NCI-H128 (cell line): ENCODE measurements around the gene CD70.
"Not testable (repeated sequence)": the region's sequence is repeated elsewhere in the genome, so short reads cannot be mapped to it uniquely, and the experiment has no call there.

Experiments used
- DNase-seq: peaks from one replicate; lab custom pipeline; 2025; ENCODE audit not compliant: unreplicated experiment; lab: John Stamatoyannopoulos, UW

Gene CD70

DNA sequence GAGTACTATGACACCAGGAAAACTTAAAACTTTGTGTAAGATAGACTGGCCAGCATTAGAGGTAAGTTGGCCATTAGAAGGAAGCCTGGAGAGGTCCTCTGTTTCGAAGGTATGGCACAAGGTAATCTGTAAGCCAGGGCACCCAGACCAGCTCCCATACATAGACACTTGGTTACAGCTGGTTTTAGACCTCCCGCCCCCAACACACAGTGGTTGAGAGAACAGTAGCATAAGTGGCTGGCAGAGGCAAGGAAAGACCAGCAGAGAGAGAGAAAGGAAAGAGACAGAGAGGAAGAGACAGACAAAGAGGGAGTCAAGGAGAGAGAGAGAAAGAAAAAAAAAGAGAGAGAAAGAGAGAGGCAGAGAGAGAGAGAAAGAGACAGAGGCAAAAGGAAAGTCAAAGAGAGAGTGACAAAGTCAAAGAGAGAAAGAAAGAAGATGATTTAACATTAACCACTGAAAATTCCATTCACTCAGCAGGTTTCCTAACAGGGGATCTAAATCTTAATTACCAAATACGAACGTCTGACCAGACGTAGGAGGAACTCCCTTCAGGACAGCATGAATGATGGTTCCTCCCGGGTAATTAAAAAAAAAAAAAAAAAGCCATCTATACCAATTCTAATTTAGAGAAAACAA, 7.4 kb upstream of the CD70 start:
- DNase-seq, result not testable (repeated sequence)

DNA sequence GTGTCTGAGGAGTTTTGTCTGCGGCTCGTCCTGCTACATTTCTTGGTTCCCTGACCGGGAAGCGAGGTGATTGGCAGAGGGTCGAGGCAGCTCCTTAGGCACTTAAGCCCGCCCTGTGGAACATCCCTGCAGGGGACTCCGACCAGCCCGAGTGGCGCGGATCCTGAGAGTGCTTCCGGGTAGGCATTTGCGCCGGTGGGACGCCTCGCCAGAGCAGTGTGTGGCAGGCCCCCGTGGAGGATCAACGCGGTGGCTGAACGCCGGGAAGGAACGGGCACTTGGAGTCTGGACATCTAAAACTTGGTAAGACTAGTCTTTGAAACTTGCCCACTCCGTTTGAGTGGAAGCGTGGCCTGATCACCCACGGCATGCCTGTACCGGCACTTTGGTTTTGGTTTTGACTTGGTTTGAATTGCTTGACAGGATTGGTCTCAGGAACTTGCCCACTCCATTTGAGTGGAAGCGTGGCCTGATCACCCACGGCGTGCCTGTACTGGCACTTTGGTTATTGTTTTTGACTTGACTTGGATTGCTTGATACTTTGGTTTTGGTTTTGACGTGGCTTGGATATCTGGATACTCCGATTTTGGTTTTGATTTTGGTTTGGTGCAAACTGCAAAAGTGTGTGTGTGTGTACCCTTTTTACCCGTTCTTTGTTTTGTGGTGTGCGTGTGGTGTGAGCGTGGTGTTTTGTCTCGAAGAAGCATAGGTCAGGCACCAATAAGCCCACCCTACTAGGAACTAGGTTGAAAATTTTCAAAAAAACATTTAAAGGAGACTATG, 6.7 kb upstream of the CD70 start:
- not testable (repeated sequence) for DNase-seq

DNA sequence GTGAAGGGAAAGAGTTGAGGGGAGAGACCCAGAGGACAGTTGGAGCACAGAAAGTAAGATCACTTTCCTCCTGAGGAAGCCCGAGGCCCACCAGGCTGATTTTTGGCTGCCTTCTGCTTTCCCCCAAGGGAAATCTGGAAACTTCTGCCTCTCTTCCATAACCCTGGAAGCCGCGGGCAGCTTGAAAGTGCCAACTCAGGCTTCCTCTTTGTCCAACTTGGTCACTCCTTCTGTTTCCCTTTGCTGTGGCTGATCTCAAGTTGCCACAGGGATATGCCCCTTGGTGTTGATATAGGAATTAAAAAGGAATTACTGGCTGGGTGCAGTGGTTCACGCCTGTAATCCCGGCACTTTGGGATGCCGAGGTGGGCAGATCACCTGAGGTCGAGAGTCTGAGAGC, 5.7 kb upstream of the CD70 start:
- DNase-seq, result no peak

DNA sequence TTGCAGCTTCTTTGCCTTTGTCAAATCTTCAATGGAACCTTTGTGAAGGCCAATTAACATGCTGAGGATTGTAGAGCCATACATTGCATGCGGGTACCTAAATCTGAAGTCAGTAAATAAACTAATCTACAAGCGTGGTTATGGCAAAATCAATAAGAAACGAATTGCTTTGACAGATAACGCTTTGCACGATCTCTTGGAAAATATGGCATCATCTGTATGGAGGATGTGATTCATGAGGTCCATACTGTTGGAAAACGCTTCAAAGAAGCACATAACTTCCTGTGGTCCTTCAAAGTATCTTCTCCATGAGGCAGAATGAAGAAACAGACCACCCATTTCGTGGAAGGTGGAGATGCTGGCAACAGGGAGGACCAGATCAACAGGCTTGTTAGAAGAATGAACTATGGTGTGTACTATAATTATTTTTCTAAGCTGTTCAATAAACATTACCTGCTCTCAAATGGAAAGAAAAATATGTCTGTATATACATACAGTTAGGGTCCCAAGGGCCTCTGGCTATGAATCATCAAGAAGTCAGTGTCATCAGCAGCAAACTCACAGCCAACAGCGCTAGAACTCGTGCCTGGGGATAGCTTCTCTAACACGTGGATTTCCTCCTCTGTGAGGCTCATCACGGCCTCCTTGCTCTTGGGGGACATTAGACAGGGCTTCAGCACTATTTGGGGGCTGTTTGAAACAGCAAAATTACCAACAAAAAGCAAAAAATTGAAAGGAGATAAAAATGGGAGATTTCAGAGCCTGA, 2.9 kb upstream of the CD70 start:
- no peak for DNase-seq

DNA sequence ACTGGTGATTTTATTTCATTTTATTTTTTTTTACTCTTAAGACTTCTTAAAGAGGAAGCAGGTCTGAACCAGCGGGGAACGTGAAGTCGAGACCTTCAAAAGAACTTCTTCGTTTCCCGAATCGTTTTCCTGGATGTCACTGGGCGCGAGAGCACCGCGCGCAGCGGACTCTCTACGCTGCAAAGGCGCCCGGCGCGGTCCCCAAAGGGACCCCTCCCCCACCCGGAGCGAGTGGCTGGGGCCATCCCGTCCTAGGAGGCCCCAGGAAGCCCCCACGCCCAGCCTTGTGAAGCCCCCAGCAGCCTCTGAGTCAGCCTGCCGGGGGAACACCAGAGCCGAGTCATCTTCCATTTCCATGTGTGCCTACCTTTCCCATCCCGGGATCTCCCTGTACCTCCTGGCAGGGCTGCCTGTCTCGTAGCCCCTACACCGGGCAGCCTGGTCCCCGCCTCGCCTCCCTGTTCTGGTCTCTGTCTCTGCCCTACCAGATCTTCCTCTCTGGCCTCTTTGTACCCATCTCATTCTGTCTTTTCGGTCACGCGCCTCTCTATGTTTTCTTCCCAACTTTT, 608 bp downstream of the CD70 start:
- no peak for DNase-seq

DNA sequence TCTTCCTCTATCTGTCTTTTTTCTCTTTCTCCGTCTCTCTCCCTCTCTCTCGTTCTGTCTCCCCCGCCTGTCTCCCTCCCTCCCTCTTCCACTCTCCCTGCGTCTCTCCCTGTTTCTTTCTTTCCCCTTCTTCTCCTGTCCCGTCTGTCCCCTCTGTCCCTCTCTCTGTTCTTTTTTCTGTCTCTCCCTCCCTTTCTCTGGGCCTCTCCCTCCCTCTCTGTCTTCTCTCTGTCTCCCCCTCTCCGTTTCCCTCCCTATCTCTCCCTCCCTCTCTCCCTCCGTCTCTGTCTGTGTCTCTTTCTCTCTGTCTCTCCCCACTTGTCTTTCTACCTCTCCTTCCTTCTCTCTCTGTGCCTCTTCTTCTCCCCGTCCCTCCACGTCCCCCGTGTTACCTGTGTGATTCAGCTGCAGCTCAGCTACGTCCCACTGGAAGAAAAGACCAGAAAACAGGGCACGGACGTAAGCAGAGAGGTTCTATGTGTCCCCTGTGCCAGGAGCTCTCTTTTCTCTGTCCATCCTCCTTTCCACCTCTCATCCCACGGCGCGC, 1.2 kb downstream of the CD70 start:
- no peak for DNase-seq

DNA sequence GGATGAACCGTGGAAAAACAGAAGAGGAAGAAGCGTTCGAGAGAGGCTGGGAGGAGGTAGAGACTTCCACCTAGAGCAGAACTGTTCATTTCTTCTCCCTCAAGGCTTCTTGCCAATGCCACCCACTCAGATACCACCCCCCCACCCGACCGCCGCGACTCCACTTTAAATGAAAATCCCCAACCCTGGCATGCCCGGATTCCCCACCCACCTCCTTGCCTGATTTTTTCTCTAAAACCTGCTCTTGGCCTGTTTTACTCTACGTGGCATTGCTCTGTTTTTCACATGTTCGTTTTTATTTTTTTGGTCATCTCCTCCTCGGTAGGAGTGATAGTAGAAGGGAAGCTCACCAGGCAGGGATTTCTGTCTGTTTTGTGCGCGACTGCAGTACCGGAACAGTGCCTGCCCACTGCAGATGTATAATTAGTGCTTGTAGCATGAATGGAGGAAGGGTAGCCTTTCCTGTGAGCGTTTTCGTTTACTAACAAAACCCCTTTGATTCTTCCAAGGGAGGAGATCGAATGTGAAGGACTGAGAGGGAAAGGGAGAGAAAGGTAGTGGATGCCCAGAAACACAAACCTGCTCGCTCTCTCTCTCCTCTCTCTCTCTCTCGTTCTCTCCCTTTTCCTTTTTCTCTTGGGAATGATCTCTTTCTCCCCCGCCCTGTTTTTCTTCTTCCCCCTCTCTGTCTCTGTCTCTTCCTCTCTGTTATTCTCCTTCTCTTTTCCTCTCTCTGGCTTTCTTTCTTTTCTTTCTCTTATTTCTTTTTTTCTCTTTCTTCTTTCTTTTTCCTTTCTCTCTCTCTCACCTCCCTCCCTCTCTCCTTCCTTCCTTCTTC, 2.2 kb downstream of the CD70 start:
- DNase-seq, result no peak

DNA sequence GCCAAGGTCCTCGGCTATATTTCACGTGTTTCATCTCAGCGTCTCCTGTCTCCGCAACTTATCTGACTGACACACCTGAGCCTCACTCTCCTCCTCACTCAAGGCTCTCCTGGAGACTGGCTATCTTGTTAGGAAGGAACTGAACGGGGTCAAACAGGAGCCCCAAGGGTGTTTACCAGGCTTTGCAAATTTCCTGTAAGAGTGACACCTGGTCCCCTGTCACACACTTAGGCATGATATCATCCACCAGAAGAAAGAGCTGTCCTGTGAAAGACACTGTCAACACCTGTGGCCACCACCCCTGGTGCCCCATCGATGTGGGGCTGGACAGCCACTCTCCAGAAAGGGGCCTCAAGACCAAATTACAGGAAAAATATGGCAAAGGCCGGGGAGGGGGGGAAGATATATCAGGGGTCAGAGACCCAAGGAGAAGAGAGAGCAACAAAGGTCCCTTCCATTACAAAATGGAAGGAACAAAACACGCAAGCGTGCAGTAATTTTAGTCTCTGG, 2.9 kb downstream of the CD70 start:
- no peak for DNase-seq

DNA sequence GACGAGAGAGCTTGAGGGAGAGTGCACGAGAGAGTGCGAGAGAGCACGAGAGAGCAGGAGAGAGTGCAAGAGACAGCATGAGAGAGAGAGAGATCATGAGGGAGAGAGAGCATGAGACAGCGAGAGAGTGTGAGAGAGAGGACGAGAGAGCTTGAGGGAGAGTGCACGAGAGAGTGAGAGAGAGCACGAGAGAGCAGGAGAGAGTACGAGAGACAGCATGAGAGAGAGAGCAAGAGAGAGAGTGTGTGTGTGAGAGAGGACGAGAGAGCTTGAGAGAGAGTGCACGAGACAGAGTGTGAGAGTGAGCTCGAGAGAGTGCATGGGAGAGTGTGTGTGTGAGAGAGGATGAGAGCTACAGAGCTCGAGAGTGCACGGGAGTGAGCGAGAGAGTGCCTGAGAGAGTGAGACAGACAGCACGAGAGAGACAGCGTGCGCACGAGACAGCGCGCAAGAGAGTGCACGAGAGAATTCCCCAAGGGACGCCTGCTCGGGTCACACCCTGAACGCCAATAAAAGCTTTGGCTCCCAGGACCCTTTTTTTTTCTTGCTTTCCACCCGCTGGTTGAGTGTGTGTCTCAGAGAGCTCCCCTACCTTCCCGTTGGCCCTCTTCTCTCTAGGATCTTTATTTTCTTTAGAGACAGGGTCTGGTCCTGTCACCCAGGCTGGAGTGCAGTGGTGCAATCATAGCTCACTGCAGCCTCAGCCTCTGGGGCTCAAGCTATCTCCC, 3.7 kb downstream of the CD70 start:
- DNase-seq, result no peak

DNA sequence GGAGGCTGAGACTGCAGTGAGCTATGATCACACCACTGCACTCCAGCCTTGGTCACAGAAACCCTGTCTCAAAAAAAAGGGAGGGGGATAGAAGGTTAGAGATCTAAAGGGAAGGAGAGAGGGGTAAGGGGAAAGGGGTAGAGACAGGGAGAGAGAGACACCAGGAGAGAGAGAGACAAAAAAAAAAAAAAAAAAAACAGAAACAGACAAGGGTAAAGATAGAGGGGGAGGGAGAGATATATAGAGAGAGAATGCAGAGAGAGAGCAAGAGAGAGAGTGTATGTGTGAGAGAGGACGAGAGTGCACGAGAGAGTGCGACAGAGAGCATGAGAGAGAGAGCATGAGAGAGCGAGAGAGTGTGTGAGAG, 4.2 kb downstream of the CD70 start:
- DNase-seq, result no peak

DNA sequence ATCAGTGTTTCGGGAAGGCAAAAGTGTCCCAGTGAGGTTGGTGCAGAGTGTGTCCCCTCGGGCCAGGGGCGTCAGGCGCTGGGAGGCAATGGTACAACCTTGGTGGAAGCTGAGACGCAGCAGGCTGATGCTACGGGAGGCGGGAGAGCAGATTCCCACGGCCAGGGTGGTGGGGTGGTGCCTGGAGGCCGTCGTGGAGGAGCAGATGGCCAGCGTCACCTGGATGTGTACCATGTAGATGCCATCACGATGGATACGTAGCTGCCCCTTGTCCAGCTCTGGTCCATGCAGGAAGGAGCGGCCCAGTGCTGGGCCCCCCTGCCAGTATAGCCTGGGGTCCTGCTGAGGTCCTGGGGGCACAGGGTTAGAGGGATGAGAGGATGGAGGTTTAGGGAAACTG, 4.9 kb downstream of the CD70 start:
- no peak for DNase-seq

DNA sequence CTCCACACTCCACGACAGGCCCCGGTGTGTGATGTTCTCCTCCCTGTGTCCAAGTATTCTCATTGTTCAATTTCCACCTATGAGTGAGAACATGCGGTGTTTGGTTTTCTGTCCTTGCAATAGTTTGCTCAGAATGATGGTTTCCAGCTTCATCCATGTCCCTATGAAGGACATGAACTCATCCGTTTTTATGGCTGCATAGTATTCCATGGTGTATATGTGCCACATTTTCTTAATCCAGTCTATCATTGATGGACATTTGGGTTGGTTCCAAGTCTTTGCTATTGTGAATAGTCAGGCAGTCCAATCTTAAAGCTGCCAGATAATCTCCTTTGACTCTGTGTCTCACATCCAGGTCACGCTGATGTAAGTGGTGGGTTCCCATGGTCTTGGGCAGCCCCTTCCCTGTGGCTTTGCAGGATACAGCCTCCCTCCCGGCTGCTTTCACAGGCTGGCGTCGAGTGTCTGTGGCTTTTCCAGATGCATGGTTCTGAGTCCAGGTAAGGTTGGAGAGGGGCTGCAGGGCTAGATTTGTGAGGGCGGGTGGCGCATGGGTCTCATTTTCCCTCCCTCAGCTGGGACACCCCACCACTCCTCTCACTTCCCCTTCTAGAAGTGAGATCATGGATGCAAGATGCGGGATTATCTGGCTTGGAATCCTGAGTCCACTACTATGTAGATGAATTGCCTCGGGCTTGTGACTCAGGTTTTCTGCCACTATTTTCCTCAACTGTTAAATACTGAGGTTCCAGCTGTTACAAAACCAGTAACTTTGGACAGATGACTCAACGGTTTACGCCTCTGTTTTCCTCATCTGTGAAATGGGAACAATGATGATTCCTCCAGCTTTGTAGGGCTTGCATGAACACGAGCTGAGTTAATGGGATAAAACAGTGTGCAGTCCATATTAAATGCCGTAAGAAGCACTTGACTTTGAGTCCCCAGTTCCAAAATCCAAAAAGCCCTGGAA, 8.2 kb downstream of the CD70 start:
- DNase-seq, result not testable (repeated sequence)

DNA sequence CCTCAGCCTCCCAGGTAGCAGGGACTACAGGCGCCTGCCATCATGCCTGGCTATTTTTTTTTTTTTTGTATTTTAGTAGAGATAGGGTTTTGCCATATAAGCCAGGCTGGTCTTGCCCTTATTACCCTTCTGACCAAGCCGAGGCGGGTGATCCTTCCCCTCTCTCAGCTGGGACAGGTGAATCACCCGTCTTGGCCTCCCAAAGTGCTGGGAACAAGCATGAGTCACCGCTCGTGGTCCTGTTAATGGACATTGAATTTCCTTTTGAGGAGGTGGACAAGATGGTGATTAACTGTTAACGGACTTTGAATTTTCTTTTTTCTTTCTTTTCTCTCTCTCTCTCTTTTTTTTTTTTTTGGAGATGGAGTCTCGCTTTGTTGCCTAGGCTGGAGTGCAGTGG, 10.6 kb downstream of the CD70 start:
- DNase-seq, result no peak

DNA sequence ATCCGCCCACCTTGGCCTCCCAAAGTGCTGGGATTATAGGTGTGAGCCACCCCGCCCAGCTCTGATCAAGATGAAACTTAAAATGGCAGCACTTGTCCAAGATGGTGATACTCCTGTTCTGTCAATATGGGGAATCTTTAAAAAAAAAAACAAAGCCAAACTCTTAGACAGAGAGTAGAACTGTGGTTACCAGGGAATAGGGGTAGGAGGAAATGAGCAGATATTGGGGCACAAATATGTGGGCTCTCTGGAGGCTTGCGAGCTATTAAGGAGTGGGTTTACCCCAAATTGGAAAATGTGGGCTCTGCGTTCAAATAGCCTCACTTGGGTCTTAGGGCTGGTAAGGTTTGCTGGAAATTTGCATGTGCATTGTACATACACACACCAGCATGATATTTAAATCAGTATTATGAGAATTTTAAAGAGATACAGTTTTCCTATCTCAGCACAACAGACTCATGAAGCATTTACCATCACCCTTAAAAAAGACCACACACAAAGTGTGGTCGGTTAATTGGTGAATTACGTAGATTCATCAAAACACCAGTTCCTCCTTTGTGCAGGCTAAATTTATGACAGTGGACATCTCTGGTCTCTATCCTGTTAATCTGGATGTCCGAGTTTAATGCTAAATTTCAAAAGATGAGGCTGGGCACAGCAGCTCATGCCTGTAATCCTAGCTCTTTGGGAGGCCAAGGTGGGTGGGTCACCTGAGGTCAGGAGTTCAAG, 11.3 kb downstream of the CD70 start:
- no peak for DNase-seq

DNA sequence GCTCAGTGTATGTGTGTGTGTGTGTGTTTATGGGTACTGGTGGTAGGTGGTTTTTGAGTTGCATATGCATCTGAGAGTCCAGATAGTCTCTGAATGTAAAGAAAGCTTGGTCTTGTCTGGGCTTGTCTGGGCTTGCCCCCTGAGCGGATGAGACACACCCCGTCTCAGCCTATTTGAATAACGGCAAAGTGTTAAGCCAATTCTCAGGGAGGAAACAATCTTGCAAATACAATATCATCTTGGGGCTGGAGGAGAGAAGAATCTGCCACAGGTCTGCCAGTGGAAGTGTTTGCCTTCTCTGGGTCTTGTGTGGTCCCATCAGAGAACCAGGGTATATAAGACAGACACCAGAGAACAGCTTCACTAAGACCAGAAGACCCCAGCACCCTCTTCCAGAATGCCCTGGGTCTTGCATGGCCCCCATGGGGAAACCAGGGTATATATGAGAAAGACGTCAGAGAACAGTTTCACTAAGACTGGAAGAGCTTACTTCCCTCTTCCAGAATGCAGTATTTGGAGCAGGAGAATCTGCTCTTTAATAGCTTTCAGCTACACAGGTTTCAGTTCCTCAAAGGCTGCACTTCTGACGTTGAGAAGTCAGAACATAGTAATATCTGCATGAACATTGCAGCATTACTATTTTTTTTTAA, 13.3 kb downstream of the CD70 start:
- DNase-seq, result no peak

DNA sequence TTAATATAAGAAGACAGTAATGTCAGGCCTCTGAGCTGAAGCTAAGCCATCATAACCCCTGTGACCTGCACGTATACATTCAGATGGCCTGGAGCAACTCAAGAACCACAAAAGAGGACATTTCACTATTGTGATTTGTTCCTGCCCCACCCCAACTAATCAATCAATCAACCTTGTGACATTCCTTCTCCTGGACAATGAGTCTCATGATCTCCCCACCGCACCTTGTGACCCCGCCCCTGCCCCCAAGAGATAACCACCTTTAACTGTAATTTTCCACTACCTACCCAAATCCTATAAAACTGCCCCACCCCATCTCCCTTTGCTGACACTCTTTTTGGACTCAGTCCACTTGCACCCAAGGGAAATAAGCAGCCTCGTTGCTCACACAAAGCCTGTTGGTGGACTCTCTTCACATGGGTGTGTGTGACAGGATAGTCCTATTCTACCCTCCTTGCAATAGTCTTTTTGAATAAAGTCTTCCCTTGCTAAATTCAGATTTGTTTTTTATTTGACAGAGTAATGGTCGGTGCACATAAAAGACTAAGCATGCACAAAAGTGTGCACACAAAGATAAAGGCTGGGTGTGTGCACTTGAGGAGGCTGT, 14.0 kb downstream of the CD70 start:
- DNase-seq, result no peak

DNA sequence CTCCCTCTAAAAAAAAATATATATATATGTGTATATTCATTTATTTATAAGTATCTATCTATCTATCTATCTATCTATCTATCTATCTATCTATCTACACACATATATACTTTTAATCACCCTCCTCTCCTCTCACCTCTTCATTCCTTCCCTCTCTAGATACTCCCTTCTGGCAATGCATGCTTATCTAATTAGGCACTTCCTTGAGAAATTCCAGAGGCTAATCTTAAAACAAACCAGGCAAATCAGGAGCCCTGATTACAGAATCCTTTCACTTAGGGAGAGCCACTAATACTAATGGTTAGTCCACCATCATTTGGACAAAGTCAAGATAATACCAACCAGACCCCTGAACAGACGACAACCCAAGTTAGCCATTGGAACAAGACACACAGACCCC, 17.6 kb downstream of the CD70 start:
- DNase-seq, result no peak
